Measurements from ENCODE around the gene GDF2.

Gene GDF2

DNA sequence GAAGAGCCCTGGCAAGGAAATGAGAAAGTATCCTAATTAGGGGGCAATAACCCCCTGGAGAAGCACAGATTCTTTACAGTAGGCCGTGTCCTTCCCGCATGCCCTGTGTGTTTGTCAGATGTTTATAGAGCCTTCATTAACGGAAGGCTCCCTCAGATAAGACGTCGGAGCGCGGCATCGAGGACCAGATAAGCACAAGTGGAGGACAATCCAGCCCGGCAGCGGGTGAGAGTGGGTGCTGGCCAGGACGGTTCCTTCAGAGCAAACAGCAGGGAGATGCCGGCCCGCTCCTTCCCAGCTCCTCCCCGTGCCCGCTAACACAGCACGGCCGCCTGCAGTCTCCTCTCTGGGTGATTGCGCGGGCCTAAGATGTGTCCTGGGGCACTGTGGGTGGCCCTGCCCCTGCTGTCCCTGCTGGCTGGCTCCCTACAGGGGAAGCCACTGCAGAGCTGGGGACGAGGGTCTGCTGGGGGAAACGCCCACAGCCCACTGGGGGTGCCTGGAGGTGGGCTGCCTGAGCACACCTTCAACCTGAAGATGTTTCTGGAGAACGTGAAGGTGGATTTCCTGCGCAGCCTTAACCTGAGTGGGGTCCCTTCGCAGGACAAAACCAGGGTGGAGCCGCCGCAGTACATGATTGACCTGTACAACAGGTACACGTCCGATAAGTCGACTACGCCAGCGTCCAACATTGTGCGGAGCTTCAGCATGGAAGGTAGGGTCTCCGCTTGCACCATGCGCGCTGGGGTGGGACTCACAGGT lies at the start of gene GDF2:
TSS of gene GDF2 (plus strand) at position 155 of the 762 bp plus-strand sequence. CDS start at position 370, 215 bp downstream.
- no peak for DNase-seq (ENCODE audit: low read depth in 2 of 3, low spot score in 2 of 3)

DNA sequence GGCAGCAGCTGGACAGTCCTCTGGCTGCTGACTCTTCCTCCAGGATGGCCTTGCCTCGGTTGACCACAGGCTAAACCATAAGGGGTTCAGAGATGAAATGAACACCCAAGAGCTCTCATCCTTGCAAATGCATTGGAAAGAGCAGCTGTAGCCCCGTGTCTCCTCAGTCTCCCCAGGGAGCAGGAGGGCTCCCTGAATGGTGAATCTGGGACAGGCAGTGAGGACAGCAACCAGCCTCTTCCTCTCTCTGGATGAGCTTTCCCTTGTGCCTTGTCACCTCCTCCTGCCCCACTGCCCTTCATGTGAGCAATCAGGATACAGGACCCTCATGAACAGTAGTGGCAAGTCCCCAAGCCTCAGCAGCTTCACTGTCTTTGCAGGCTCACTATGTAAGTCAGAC lies 46.2 kb upstream of the GDF2 start:
- DNase-seq (ENCODE audit: low read depth in 2 of 3, low spot score in 2 of 3) = no peak

DNA sequence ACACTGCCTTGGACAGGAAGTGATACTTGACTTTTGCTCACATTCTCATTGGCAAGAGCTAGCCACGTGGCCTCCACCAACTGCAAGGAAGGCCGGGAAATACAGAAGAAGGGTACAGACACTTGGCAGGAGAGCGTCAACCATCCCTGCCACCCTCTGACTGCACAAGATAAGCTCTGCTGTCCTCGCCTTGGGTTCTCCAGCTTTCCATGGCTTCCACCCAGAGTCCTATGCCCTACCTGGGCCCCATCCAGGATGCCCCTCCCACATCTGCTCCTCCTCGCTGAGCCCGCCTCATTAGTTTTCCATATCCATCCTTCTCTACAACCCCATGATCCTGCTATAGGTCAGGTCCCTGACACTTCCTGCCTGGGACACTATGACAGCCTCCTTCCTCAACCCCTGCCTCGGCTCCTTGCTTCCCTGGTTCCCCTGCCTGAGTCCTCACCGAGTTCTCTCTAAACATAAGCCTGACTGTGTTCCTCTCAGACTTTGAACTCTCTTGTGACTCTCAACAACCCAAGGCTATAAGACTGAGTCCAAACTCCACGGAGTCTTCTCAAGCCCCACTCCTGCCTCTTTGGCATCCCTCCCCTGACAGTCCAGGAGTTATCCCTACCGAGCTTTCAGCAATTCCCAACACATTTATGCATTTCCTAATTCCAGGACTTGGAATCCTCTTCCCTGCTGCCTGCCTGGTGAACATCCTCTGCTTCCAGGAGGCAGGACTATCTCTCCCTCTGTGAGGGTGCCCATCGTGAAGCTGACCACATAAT lies 45.5 kb upstream of the GDF2 start:
- DNase-seq (ENCODE audit: low read depth in 2 of 3, low spot score in 2 of 3) = no peak

DNA sequence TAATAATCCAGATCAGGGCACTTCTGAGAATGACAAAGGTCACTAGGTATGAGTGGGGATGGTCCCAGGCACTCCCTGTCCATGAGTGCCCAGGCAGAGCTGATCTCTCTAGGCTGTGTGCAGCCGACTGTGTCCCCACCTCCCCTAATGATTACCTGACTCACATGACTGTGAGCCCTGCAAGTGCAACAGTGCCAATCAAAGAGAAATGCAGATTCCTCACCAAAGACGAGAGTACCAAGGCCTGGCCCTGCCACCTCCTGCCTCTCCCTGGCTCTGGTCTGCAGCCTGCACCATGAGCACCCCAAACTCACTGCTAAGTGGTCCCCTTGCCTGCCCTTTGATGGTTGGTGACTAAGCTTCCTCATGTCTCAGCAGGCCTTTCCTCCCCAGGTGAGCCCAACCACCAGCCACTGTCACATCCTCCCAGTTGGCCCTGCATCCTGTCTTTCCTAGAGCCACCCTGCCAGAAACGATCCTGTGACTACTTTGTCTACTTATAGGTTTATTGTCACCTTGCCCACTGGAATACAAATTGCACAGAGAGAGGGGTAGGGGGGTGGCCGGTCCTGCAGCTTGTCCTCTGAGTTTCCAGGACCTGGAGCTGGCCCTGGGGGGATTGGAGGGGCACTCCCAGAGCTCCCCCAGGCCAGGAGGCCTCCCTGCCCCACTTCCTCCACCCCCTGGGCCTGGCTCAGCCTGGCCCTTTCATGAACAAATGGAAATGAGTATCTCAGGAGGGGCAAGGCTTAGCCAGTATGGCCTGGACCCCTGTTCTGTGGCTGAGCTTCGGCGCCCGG lies 44.7 kb upstream of the GDF2 start:
- peak in 1 of 3 experiments; percentile 23 for DNase-seq (ENCODE audit: low read depth in 2 of 3, low spot score in 2 of 3)

DNA sequence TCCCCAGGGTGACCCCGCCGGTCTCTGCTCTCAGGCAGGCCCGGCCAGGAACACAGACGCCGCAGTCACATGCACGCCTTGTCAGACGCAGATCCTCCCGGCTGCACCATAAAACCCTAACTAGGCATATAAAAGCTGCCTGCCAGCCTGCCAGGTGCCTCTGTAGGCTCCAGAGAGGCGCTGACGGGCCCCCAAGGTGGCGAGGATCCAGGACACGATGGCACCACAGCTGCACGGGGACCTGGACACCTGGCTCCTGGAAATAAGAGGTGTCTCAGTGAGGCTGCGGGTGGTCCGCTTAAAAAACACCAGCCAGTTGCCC lies 44.1 kb upstream of the GDF2 start:
- no peak for DNase-seq (ENCODE audit: low read depth in 2 of 3, low spot score in 2 of 3)

DNA sequence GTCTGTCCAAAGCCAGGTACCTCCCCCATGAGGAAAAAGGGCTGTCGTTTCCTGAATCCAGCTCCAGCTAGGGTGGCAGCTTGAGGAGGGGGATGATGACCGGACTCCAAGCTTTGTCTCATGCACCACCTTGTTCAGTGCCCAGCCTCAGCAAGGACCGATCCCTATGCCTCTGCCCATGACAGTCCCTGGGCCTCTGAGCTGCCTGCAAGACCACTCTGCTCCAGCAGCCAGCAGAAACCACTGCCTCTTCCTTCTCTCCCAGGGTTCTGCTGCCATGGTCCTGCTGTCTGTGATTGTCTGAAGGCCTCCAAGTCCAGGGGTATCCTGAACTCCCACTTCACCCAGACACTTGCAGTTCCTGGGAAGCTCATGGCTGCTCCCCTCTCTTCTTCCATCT lies 43.5 kb upstream of the GDF2 start:
- no peak for DNase-seq (ENCODE audit: low read depth in 2 of 3, low spot score in 2 of 3)

DNA sequence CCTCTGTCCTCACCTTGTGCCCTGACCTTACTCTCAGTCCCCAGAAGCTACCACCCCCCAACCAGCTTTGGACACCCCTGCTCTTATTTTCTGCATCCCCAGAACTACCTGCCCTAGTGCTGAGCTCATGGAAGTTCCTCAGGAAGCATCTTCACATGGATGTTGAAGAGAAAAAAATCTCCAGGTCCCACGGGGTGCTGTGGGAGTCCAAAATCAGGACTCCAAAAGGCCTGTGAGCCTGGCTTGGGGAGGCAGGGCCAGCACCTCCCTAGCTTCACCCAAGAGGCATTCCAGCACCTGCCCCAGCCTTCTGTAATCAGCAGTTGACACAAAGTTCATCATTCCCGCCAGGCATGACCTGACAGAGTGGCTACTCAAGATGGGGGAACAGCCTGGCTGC lies 43.0 kb upstream of the GDF2 start:
- no peak for DNase-seq (ENCODE audit: low read depth in 2 of 3, low spot score in 2 of 3)

DNA sequence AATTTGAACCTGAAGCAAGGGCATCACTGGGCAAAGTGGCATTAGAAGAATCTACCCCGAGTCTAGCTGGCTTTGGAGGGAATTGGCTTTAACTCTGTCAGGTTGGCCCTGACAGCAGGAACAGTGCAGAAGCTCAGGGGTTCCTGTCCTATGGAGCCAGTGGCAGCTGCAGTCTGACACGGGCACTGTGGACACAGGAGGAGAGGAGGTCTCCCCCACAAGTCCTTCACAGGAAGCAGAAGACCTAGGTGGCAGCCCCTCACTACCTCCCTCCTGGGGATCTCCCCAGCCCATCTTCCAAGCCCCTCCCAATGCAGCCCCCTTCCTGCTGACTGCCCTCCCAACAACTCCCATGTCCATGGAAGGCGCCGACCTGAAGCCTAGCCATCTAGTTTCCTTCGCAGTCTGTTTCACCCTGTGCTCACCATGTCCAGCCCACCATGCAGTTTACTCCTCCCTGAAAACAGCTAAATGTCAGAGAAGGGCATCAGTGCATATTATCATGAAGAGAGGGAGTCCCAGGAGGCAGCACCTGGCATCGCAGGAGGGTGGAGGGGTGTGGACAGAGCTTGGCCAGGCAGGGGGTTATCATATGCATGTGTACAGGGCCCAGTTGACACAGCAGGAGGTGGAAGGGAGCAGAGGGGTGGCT lies 40.1 kb upstream of the GDF2 start:
- no peak for DNase-seq (ENCODE audit: low read depth in 2 of 3, low spot score in 2 of 3)

DNA sequence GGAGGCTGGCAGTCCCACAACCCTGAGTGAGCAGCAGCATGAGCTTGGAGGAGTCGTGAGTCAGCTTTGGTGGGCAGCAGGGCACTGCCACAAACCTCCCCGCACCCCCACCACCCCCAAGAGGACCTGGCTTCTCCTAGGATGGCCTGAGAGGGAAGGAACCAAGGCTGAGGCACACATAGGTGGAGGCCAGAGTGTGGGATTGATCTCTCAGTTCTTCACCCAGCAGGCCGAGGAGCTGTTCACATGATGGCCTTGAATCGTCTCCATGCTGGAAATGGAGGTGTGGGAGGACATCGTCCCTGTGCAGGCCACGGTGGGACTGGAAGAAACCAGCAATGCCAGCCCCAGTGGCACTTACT lies 39.6 kb upstream of the GDF2 start:
- no peak for DNase-seq (ENCODE audit: low read depth in 2 of 3, low spot score in 2 of 3)

DNA sequence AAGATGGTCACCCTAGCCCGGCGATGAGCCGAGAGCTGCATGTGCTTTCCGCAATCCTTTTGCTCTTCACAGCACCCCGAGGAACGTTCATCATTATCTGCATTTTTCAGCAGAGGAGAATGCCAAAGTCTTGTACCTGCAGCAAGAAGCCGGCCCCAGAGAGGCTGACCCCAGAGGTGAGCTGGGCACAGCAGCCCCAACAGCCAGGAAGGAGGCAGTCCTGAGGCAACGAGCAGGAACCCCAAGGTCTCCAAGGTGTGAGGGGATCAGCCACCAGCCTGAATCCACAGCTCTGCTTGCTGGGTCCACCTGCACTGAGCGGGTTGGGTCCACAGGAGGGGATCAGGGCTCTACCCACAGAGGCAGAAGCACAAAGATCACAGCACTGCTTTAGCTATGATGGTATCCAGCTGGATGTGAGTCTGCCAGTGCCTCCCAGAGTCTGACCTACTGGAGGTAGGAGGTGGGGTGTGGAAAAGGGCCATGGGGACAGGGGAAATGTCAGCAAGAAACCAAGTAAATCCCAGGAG lies 39.1 kb upstream of the GDF2 start:
- no peak for DNase-seq (ENCODE audit: low read depth in 2 of 3, low spot score in 2 of 3)

DNA sequence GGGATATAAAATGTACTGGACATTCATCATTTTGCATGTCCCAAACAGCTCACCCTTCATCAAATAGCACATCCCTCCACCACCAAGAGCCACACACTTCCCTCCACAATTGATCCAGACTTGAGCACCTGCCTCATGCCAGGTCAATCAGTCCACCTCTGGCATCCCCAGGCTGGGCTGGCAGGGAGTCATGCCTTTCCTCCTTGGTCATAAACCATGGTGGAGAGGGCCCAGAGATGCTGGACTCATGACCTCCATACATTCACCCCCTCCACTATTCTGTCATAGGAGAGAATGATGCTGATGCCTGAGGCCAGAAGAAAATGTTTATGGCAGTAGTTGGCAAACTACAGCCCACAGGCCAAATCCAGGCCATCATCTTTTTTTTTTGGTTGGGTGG lies 38.4 kb upstream of the GDF2 start:
- DNase-seq (ENCODE audit: low read depth in 2 of 3, low spot score in 2 of 3) = no peak

DNA sequence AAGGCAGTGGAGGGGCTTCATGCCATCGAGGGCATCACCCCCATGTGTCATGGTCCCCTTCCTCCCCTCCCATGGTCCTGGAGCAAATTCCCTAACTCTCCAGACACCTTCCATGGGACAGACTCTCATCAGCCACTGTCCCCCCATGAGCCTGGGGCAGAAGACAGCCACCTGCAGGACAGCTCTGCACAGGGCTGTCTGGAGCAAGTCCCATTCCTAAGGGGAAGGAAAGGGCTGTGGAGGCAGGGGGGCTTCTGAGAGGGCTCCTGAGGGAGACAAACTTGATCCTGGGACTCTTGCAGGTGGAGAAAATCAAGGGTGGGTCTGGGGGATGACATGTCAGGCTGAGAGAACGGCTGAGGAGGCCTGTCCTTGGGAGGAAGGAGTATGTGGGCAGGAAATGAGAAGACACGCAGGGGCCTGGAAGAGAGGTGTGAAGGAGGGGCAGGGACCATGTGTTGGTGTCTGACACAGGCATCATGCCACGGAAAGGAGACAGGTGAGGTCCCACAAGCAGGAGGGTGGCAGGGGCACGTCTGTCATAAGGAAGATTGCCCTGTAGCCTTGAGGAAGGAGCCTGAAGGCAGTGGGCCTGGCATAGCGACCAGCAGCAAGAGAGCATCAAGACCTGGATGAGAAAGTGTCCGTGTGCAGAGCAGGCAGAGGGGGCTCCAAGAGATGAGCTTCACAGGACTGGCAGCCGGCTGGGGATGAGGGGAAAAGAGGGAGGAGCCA lies 36.7 kb upstream of the GDF2 start:
- DNase-seq (ENCODE audit: low read depth in 2 of 3, low spot score in 2 of 3) = no peak

DNA sequence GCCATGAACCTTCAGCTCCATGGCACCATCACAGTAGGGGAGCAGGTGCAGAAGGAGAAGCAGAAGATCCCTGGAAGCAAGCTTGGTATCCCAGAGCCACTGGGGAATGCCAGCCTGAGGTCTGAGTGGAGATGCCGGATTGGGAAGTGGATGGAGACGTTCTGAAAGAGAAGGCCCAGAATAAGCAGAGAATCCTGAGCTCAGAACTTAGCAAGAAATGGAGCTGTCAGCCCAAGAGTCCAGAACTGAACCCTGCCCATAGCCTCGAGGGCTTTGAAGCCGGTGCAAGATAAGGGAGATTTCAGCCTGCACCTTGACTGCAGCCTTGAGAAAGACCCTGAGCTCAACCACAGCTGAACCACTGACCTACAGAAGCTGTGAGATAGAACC lies 36.1 kb upstream of the GDF2 start:
- no peak for DNase-seq (ENCODE audit: low read depth in 2 of 3, low spot score in 2 of 3)

DNA sequence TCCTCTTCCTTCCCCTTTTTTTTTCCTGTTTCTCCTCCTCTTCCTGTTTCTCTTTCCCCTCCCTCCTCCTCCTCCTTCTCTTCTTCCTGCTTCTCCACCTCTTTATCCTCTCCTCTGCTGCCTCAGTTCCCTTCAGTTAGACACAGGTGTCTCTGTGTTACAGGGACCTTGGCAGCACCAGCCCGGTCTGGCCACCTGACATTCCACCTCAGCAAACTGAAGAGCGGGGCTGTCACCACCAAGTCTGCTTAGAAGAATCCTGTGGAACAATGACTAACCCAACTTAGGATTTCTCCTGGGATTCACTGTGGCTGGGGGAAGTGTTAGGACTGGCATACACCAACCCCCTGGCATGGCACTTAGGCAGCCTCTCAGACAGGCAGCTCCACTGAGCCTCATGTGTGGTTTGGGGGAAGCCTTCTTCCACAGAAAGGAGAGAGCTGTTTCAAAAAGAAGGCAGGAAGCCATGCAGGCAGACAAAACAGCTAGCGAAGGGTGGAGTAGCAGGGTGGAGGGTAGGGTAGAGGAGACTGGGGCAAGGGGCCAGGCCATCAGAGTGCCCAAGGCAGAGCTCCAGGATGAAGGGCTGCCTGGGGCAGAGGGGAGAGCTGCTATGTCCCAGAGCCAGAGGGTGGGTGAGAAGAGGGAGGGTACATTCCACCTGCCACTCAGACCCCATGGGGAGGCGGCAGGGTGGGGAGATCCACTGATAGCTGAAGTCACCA lies 35.5 kb upstream of the GDF2 start:
- no peak for DNase-seq (ENCODE audit: low read depth in 2 of 3, low spot score in 2 of 3)

DNA sequence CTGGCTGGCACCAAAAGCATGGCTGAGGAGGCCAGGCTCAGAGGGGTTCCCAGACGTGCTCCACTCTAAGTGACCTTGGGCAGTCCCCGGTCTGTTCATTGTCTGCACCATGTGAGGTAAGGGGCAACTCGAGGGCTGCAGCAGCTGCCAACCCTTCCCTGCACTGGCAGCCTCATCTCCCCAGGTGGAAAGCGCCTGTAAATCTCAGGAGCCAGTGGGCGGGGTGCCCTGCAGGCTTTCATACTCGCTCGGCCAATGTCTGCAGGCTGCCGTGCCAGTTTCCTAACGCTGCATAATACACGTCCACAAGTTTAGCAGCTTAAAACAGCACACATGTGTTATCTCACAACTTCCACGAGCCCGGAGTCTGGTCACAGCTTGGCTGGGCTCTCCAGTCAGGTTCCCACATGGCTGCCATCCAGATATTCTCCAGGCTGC lies 34.9 kb upstream of the GDF2 start:
- no peak for DNase-seq (ENCODE audit: low read depth in 2 of 3, low spot score in 2 of 3)

DNA sequence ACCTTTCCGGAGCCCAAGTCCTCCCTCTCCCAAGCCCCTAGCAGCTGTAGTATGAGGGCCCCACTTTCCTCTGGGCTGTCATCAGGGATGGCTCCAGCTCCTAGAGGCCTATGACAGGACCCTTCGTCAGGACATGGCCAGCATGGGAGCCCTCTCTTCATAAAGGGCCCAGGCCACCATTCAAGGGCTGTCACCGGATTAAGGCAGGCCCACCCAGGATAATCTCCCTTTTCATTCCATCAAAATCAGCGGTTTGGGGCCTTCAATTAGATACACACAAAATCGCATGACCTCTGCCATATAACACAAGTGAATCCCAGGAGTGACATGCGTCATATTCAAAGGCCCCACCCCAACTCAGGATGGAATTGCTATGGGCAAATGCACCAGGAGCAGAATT lies 34.4 kb upstream of the GDF2 start:
- DNase-seq (ENCODE audit: low read depth in 2 of 3, low spot score in 2 of 3) = no peak

DNA sequence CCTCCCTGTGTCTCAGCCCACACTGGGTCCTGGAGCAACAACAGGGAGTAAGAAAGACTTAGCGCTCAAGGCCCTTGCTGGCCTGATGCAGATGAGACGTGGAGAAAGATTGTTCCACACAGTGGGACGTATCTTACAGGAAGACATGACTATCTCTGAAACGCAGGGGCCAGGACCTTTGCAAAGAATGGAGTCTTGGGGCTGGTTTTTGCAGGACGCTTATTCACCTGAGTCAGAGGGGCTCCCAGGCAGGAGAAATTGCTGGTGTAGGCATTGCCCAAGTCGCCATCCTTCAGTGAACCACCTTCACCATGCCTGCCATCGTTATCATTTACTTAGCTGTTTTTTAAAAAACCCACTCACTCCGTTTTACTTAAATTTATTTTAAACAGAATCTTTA lies 34.0 kb upstream of the GDF2 start:
- DNase-seq (ENCODE audit: low read depth in 2 of 3, low spot score in 2 of 3) = no peak

DNA sequence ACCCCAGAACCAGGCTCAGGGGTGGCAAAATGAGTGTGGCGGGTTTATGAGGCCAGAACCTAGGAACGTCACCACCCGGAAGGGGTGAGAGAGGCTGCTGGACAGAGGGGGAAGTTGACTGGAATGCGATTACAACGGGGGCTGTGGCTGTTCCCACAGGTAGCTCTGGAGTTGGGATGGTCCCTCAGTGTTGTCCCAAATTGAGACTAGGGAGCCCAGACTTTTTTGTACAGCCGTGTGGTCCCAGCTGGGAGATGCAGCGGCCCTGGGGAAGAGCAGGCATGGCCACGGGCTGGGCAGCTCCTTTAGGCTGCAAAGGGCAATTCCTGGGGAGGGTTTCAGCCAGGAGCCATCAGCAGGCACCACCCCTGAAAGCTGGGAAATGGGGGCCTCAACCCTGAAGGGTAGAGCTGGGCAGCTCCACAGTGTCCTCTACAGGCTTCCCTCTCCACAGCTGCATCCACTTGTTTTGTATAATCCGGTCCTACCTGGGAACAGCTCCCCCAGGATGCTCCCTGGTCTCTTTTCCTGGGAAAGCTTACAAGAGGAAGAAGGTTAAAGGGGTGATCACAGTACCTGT lies 33.2 kb upstream of the GDF2 start:
- no peak for DNase-seq (ENCODE audit: low read depth in 2 of 3, low spot score in 2 of 3)

DNA sequence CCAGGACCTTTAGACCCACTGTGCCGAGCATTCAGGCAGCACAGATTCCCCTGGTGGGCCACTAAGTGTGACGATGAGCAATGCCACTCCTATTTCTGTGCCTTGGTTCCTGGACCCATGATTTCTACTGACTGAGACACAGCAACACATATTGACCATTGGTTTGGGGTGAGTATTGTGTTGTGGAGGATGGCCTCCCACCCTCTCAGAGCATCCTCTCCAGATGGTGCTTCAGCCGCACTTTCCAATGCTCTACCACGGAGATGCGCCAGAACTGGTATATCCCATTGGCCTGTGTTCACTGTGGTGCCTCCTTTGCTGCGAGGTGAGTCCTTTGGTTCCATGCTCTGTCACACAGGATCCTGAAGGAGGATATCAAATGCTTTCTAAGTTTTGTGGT lies 32.3 kb upstream of the GDF2 start:
- no peak for DNase-seq (ENCODE audit: low read depth in 2 of 3, low spot score in 2 of 3)

DNA sequence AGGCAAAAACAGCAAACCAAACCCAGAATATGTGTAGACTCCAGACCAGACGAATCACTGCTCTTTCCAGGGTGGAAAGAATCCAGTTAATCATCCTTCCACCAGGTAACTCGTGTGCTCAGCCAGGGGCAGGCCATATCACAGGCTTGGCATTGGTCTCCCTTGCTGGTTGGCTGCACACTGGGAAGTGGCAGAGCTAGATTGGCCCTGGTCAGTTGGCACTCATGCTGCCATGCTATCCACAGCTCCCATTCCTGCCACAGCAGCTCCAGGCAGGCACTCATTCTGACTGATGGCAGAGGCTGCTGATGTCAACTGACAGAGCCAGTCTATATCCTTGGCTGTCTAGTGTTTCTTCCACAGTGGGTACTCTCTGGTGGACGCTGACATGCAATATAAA lies 31.9 kb upstream of the GDF2 start:
- no peak for DNase-seq (ENCODE audit: low read depth in 2 of 3, low spot score in 2 of 3)
